ENCODE data around the gene MRGPRG.

The MRGPRG gene

GRCh38 chr11:3192511-3193372, 25.9 kb downstream of the MRGPRG start:
- no peak for DNase-seq

- no peak for DNase-seq
Measured at GRCh38 chr11:3191586-3192324, 26.9 kb downstream of the MRGPRG start.

GRCh38 chr11:3190600-3190999, 28.0 kb downstream of the MRGPRG start:
- DNase-seq: no peak

GRCh38 chr11:3189886-3190583, 28.6 kb downstream of the MRGPRG start:
- DNase-seq: no peak

- no peak for DNase-seq
Measured at GRCh38 chr11:3189196-3189843, 29.3 kb downstream of the MRGPRG start.

- no peak for DNase-seq
Measured at GRCh38 chr11:3188496-3189195, 30.0 kb downstream of the MRGPRG start.

GRCh38 chr11:3186166-3186953, 32.3 kb downstream of the MRGPRG start:
- DNase-seq: no peak

- no peak for DNase-seq
Measured at GRCh38 chr11:3184732-3185347, 33.8 kb downstream of the MRGPRG start.

- DNase-seq: no peak
Measured at GRCh38 chr11:3183523-3183922, 35.1 kb downstream of the MRGPRG start.

- DNase-seq: no peak
Measured at GRCh38 chr11:3182462-3182852, 36.2 kb downstream of the MRGPRG start.

- no peak for DNase-seq
Measured at GRCh38 chr11:3181725-3182461, 36.7 kb downstream of the MRGPRG start.

- no peak for DNase-seq
Measured at GRCh38 chr11:3180869-3181268, 37.7 kb downstream of the MRGPRG start.

- no peak for DNase-seq
Measured at GRCh38 chr11:3178349-3178748, 40.3 kb downstream of the MRGPRG start.

GRCh38 chr11:3177931-3178330, 40.7 kb downstream of the MRGPRG start:
- no peak for DNase-seq

GRCh38 chr11:3176487-3176886, 42.1 kb downstream of the MRGPRG start:
- no peak for DNase-seq

GRCh38 chr11:3175194-3175593, 43.4 kb downstream of the MRGPRG start:
- no peak for DNase-seq

- DNase-seq: no peak
Measured at GRCh38 chr11:3174387-3174786, 44.2 kb downstream of the MRGPRG start.

- no peak for DNase-seq
Measured at GRCh38 chr11:3173795-3174194, 44.8 kb downstream of the MRGPRG start.

GRCh38 chr11:3171931-3172560, 46.6 kb downstream of the MRGPRG start:
- DNase-seq: no peak
